Thoracic aorta (tissue), 2 donors: ENCODE data around the gene PYM1. TPM values are rescaled to one million over a fixed set of nuclear protein-coding genes. Genes with fewer than 3 reads are reported as not detected.
"Not testable (repeated sequence)": the region's sequence is repeated elsewhere in the genome, so short reads cannot be mapped to it uniquely, and the experiment has no call there.

ENCODE experiments used
- ATAC-seq: fragments of 150-250 bp; one replicate; pipeline ENCODE4 v1.8.0; 2017; ENCODE audit warnings: low read depth; ENCODE audit not compliant: insufficient number of reproducible peaks, low FRiP score
- DNase-seq: peaks from one replicate; pipeline ENCODE4 v3.0.0-alpha.2; 2020; ENCODE audit warnings: low spot score
- H3K27ac ChIP-seq, 2 donors: fragments of 200-600 bp; sonication (generic); 1 replicate in 1 of 2; 2 replicates in 1 of 2; pipeline ENCODE4 v1.5.1; 2016; ENCODE audit warnings: mild to moderate bottlenecking in 2 of 2, moderate library complexity in 2 of 2
- H3K27me3 ChIP-seq: fragments of 200-600 bp; sonication (generic); replicated peaks from 2 replicates; pipeline ENCODE4 v1.6.0; 2016; ENCODE audit warnings: mild to moderate bottlenecking; ENCODE audit not compliant: insufficient read depth
- H3K36me3 ChIP-seq: fragments of 200-600 bp; sonication (generic); one replicate; pipeline ENCODE4 v1.5.1; 2016
- H3K4me1 ChIP-seq, 2 donors: fragments of 200-600 bp; sonication (generic); 1 replicate in 1 of 2; 2 replicates in 1 of 2; pipeline versions ENCODE4 v1.5.1 to v1.6.0; 2016; ENCODE audit warnings: low read depth in 2 of 2, mild to moderate bottlenecking in 1 of 2; ENCODE audit not compliant: control insufficient read depth in 1 of 2
- H3K4me3 ChIP-seq: fragments of 200-600 bp; sonication (generic); 2 replicates; pipeline ENCODE4 v1.5.1; 2016; ENCODE audit warnings: mild to moderate bottlenecking
- H3K9me3 ChIP-seq: fragments of 200-600 bp; sonication (generic); 2 replicates; pipeline ENCODE4 v1.5.1; 2016
- total RNA-seq, 2 donors: library from RNA; depleted of rRNA; stranded (reverse); fragments of >200 nt; gene quantifications; one replicate each; pipeline versions ENCODE4 v1.1.0 to v1.2.3, GENCODE V29; 2016
- TF ChIP-seq, protein P1 (sequence below): fragments of 200-600 bp; sonication (generic); IDR thresholded peaks from one replicate; pipeline ENCODE4 v1.5.1; 2019; ENCODE audit warnings: antibody characterized with exemption

PYM1 gene
- total RNA-seq, 2 donors from 2014 or later = 19.0 to 31.6 TPM

GRCh38 chr12:55922126-55922525, 5.6 kb downstream of the PYM1 start:
- H3K27me3 ChIP-seq = no peaks in the 10 kb centered on the region
- no peak overlapping the region for H3K4me3 ChIP-seq
- H3K9me3 ChIP-seq = no peaks in the 10 kb centered on the region
- no peak for DNase-seq
- H3K27ac ChIP-seq = peak overlapping the region; percentile 43 to 53
- ATAC-seq = no peak
- no peaks in the 10 kb centered on the region for H3K36me3 ChIP-seq
- H3K4me1 ChIP-seq = peaks cover 19 to 37% of the 10 kb centered on the region in 2 donors
- TF ChIP-seq, protein P1, sequence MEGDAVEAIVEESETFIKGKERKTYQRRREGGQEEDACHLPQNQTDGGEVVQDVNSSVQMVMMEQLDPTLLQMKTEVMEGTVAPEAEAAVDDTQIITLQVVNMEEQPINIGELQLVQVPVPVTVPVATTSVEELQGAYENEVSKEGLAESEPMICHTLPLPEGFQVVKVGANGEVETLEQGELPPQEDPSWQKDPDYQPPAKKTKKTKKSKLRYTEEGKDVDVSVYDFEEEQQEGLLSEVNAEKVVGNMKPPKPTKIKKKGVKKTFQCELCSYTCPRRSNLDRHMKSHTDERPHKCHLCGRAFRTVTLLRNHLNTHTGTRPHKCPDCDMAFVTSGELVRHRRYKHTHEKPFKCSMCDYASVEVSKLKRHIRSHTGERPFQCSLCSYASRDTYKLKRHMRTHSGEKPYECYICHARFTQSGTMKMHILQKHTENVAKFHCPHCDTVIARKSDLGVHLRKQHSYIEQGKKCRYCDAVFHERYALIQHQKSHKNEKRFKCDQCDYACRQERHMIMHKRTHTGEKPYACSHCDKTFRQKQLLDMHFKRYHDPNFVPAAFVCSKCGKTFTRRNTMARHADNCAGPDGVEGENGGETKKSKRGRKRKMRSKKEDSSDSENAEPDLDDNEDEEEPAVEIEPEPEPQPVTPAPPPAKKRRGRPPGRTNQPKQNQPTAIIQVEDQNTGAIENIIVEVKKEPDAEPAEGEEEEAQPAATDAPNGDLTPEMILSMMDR = no peak

GRCh38 chr12:55919032-55919431, 8.7 kb downstream of the PYM1 start:
- not testable (repeated sequence) for ATAC-seq, DNase-seq, H3K27ac ChIP-seq, H3K4me3 ChIP-seq, H3K27me3 ChIP-seq, H3K36me3 ChIP-seq, H3K9me3 ChIP-seq
- peaks cover 11 to 27% of the 10 kb centered on the region in 2 donors for H3K4me1 ChIP-seq

DNA sequence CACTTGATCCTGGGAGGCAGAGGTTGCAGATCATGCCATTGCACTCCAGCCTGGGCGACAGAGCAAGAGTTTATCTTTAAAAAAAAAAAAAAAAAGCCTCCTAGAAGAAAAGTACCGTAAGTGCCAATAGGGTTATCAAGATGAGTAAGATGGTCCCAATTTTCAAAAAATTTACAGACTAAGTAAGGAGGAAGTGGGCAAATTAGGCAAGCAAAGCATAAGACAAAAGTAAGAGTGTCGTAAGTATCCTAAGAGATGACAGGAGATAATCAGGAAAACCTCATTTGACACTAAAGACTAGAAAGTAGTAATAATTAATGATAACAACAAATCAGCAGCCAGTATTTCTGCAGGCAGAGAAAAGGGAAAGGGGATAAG, 12.2 kb downstream of the PYM1 start:
- Histone ChIP-seq H3K4me3 (no peak overlapping the region), H3K9me3 (no peaks in the 10 kb centered on the region), H3K36me3 (no peaks in the 10 kb centered on the region), H3K27ac (no peak overlapping the region), H3K4me1 (peaks cover under 1 to 7% of the 10 kb centered on the region in 2 donors), H3K27me3 (no peaks in the 10 kb centered on the region)
- TF ChIP-seq, protein P1 = no peak
- no peak for ATAC-seq
- DNase-seq = no peak

DNA sequence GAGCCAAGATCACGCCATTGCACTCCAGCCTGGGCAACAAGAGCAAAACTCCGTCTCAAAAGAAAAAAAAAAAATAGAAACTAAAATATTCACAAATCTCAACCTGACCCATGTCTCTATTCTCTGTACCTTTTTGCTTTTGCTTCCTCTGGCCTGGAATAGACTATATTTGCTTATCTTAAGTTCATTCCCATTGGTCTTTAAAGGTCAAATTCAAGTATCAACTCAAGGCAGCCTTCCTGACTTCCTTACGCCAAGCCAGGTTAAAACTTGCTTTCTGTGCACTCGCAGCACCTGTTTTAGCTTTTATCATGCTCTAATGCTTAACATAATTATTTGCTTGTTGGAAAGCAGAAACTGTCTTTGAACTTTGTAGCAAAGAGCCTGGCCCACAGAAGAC, 14.8 kb downstream of the PYM1 start:
- no peaks in the 10 kb centered on the region for H3K36me3 ChIP-seq
- H3K27ac ChIP-seq = no peak overlapping the region
- H3K9me3 ChIP-seq = no peaks in the 10 kb centered on the region
- H3K27me3 ChIP-seq = no peaks in the 10 kb centered on the region
- H3K4me1 ChIP-seq = peaks cover 6 to 14% of the 10 kb centered on the region in 2 donors
- ATAC-seq (no peak), DNase-seq (no peak)
- TF ChIP-seq, protein P1 = no peak
- H3K4me3 ChIP-seq = no peak overlapping the region

DNA sequence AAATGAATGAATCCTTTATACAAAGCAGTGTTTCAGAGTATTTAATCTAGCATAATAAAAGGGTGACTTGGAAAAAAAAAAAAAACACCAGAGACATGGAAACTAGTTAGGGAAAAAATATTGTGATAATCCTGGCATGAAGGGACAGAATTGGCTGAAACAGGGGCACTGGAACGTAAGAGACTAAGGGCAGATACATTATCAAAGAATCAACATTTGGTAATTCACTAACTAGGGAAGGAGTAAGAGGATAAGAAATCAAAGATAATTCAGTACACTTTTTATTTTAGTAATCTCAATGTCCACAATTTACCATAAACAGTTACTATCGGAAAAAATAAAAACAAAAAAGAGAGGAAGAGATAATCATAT, 18.2 kb downstream of the PYM1 start:
- H3K36me3 ChIP-seq = no peaks in the 10 kb centered on the region
- peaks cover 6 to 14% of the 10 kb centered on the region in 2 donors for H3K4me1 ChIP-seq
- H3K4me3 ChIP-seq = no peak overlapping the region
- no peaks in the 10 kb centered on the region for H3K27me3 ChIP-seq
- DNase-seq (no peak), ATAC-seq (no peak)
- TF ChIP-seq, protein P1 = no peak
- no peaks in the 10 kb centered on the region for H3K9me3 ChIP-seq
- peak overlapping the region in 1 of 2 donors; percentile 58 for H3K27ac ChIP-seq

GRCh38 chr12:55908726-55909512, 18.8 kb downstream of the PYM1 start:
- H3K4me3 ChIP-seq = no peak overlapping the region
- no peaks in the 10 kb centered on the region for H3K27me3 ChIP-seq
- peak overlapping the region; percentile 58 to 60 for H3K27ac ChIP-seq
- DNase-seq (no peak), ATAC-seq (no peak)
- TF ChIP-seq, protein P1 = no peak
- no peaks in the 10 kb centered on the region for H3K9me3 ChIP-seq
- H3K36me3 ChIP-seq = no peaks in the 10 kb centered on the region
- H3K4me1 ChIP-seq = peaks cover 6 to 14% of the 10 kb centered on the region in 2 donors
